ENCODE data around the gene CD46. TPM values are rescaled to one million over a fixed set of nuclear protein-coding genes. Genes with fewer than 3 reads are reported as not detected.

The CD46 gene
- total and polyA plus RNA-seq, 10 of the 15 experiments (the other 5 are each of a cell fraction or from before 2014, with no cell fraction given), result 61.1 to 198 (median 81.4) TPM

DNA sequence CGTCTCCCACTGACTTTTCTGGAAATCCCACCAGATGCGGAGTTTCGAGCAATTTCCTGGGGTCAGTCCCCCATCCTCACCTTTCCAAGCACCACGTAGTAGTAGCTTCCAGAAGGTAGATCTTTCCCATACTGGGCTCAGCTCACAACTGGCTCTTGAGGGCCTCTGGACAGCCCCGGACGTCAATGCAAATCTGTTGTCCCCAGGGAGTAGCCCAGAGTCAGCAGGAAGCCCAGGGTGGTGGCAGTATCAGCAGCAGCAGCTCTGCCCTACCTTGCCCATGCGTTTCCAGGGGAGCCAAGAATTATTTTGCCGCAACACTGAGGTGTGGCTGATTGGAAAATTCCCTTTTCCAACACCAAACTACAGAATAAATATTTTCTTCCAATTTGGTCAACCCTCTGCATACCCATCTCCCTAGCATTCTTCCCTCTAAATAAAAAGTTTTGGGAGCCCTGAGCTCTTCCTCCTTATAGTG is 70.3 kb downstream of the CD46 start (continued):
- TF ChIP-seq, protein P1, sequence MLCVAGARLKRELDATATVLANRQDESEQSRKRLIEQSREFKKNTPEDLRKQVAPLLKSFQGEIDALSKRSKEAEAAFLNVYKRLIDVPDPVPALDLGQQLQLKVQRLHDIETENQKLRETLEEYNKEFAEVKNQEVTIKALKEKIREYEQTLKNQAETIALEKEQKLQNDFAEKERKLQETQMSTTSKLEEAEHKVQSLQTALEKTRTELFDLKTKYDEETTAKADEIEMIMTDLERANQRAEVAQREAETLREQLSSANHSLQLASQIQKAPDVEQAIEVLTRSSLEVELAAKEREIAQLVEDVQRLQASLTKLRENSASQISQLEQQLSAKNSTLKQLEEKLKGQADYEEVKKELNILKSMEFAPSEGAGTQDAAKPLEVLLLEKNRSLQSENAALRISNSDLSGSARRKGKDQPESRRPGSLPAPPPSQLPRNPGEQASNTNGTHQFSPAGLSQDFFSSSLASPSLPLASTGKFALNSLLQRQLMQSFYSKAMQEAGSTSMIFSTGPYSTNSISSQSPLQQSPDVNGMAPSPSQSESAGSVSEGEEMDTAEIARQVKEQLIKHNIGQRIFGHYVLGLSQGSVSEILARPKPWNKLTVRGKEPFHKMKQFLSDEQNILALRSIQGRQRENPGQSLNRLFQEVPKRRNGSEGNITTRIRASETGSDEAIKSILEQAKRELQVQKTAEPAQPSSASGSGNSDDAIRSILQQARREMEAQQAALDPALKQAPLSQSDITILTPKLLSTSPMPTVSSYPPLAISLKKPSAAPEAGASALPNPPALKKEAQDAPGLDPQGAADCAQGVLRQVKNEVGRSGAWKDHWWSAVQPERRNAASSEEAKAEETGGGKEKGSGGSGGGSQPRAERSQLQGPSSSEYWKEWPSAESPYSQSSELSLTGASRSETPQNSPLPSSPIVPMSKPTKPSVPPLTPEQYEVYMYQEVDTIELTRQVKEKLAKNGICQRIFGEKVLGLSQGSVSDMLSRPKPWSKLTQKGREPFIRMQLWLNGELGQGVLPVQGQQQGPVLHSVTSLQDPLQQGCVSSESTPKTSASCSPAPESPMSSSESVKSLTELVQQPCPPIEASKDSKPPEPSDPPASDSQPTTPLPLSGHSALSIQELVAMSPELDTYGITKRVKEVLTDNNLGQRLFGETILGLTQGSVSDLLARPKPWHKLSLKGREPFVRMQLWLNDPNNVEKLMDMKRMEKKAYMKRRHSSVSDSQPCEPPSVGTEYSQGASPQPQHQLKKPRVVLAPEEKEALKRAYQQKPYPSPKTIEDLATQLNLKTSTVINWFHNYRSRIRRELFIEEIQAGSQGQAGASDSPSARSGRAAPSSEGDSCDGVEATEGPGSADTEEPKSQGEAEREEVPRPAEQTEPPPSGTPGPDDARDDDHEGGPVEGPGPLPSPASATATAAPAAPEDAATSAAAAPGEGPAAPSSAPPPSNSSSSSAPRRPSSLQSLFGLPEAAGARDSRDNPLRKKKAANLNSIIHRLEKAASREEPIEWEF (IDR thresholded peaks at IDR 0.05; ENCODE audit: insufficient replicate concordance, low read depth, low read length), result peak; percentile 51
- TF ChIP-seq, protein P2, sequence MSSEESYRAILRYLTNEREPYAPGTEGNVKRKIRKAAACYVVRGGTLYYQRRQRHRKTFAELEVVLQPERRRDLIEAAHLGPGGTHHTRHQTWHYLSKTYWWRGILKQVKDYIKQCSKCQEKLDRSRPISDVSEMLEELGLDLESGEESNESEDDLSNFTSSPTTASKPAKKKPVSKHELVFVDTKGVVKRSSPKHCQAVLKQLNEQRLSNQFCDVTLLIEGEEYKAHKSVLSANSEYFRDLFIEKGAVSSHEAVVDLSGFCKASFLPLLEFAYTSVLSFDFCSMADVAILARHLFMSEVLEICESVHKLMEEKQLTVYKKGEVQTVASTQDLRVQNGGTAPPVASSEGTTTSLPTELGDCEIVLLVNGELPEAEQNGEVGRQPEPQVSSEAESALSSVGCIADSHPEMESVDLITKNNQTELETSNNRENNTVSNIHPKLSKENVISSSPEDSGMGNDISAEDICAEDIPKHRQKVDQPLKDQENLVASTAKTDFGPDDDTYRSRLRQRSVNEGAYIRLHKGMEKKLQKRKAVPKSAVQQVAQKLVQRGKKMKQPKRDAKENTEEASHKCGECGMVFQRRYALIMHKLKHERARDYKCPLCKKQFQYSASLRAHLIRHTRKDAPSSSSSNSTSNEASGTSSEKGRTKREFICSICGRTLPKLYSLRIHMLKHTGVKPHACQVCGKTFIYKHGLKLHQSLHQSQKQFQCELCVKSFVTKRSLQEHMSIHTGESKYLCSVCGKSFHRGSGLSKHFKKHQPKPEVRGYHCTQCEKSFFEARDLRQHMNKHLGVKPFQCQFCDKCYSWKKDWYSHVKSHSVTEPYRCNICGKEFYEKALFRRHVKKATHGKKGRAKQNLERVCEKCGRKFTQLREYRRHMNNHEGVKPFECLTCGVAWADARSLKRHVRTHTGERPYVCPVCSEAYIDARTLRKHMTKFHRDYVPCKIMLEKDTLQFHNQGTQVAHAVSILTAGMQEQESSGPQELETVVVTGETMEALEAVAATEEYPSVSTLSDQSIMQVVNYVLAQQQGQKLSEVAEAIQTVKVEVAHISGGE (CRISPR knock-in tag; IDR thresholded peaks at IDR 0.05), result no peak
- TF ChIP-seq CBX3 (IDR thresholded peaks at IDR 0.05; ENCODE audit: borderline replicate concordance, low read depth) (no peak), FOXM1 (IDR thresholded peaks at IDR 0.05; ENCODE audit: low read depth, low read length) (no peak)
- TF ChIP-seq, protein P3, sequence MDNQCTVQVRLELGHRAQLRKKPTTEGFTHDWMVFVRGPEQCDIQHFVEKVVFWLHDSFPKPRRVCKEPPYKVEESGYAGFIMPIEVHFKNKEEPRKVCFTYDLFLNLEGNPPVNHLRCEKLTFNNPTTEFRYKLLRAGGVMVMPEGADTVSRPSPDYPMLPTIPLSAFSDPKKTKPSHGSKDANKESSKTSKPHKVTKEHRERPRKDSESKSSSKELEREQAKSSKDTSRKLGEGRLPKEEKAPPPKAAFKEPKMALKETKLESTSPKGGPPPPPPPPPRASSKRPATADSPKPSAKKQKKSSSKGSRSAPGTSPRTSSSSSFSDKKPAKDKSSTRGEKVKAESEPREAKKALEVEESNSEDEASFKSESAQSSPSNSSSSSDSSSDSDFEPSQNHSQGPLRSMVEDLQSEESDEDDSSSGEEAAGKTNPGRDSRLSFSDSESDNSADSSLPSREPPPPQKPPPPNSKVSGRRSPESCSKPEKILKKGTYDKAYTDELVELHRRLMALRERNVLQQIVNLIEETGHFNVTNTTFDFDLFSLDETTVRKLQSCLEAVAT (IDR thresholded peaks at IDR 0.05), result peak; percentile 88
- TF ChIP-seq, protein P4, sequence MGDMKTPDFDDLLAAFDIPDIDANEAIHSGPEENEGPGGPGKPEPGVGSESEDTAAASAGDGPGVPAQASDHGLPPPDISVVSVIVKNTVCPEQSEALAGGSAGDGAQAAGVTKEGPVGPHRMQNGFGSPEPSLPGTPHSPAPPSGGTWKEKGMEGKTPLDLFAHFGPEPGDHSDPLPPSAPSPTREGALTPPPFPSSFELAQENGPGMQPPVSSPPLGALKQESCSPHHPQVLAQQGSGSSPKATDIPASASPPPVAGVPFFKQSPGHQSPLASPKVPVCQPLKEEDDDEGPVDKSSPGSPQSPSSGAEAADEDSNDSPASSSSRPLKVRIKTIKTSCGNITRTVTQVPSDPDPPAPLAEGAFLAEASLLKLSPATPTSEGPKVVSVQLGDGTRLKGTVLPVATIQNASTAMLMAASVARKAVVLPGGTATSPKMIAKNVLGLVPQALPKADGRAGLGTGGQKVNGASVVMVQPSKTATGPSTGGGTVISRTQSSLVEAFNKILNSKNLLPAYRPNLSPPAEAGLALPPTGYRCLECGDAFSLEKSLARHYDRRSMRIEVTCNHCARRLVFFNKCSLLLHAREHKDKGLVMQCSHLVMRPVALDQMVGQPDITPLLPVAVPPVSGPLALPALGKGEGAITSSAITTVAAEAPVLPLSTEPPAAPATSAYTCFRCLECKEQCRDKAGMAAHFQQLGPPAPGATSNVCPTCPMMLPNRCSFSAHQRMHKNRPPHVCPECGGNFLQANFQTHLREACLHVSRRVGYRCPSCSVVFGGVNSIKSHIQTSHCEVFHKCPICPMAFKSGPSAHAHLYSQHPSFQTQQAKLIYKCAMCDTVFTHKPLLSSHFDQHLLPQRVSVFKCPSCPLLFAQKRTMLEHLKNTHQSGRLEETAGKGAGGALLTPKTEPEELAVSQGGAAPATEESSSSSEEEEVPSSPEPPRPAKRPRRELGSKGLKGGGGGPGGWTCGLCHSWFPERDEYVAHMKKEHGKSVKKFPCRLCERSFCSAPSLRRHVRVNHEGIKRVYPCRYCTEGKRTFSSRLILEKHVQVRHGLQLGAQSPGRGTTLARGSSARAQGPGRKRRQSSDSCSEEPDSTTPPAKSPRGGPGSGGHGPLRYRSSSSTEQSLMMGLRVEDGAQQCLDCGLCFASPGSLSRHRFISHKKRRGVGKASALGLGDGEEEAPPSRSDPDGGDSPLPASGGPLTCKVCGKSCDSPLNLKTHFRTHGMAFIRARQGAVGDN (IDR thresholded peaks at IDR 0.05), result peak; percentile 62; the same call in 1 of the 2 replicates
- TF ChIP-seq, protein P5, sequence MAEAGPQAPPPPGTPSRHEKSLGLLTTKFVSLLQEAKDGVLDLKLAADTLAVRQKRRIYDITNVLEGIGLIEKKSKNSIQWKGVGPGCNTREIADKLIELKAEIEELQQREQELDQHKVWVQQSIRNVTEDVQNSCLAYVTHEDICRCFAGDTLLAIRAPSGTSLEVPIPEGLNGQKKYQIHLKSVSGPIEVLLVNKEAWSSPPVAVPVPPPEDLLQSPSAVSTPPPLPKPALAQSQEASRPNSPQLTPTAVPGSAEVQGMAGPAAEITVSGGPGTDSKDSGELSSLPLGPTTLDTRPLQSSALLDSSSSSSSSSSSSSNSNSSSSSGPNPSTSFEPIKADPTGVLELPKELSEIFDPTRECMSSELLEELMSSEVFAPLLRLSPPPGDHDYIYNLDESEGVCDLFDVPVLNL (IDR thresholded peaks at IDR 0.05; ENCODE audit: low read depth, low read length), result no peak
